ENCODE data around the gene ZRANB1.

- TF ChIP-seq NFRKB (IDR thresholded peaks at IDR 0.05) = no peak
- no peak for TF ChIP-seq BHLHE40 (IDR thresholded peaks at IDR 0.05; ENCODE audit: borderline replicate concordance)
- TF ChIP-seq FOXA1 (IDR thresholded peaks at IDR 0.05) = no peak
- TF ChIP-seq, protein P1, sequence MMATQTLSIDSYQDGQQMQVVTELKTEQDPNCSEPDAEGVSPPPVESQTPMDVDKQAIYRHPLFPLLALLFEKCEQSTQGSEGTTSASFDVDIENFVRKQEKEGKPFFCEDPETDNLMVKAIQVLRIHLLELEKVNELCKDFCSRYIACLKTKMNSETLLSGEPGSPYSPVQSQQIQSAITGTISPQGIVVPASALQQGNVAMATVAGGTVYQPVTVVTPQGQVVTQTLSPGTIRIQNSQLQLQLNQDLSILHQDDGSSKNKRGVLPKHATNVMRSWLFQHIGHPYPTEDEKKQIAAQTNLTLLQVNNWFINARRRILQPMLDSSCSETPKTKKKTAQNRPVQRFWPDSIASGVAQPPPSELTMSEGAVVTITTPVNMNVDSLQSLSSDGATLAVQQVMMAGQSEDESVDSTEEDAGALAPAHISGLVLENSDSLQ (IDR thresholded peaks at IDR 0.05) = no peak
These were observed 6.0 kb upstream of the ZRANB1 start for GRCh38 chr10:124935946-124936345.
